IMR-90 (cell line): ENCODE results near the gene NT5DC2. TPM values are rescaled to one million over a fixed set of nuclear protein-coding genes. Genes with fewer than 3 reads are reported as not detected.

Experiments used
- ATAC-seq: fragments of 200-7000 bp; cut with Tn5 transposase; 2 replicates; pipeline ENCODE4 v1.9.1; 2020; ENCODE audit warnings: low read depth, mild to moderate bottlenecking, moderate library complexity
- BruUV-seq: library from RNA; stranded (reverse); fragments of 400-500 nt; replicated peaks from 2 replicates; lab custom pipeline; 2021; lab: Mats Ljungman, UMichigan
- CTCF ChIA-PET: fragments of 300-600 bp; formaldehyde crosslinking; extraction: SDS; loops from one replicate; lab custom pipeline; 2021; ENCODE audit warnings: antibody characterized with exemption; lab: Yijun Ruan, JAX
- POLR2A ChIA-PET: fragments of 300-600 bp; sonication (Branson Sonifier 250); formaldehyde crosslinking; loops from one replicate; lab custom pipeline; 2022; ENCODE audit warnings: antibody characterized with exemption; ENCODE audit not compliant: unreplicated experiment; lab: Charles Lee
- DNase-seq: peaks from one replicate; pipeline ENCODE4 v3.0.0; 2013
- H2AFZ ChIP-seq: replicated peaks from 2 replicates; pipeline ENCODE3; 2013; ENCODE audit warnings: low read length, mild to moderate bottlenecking; ENCODE audit not compliant: poor library complexity
- H2AK5ac ChIP-seq: 2 replicates; pipeline ENCODE4 v1.6.1; 2013; ENCODE audit warnings: low read depth, low read length, inconsistent platforms
- H2AK9ac ChIP-seq: replicated peaks from 2 replicates; pipeline ENCODE3; 2013; ENCODE audit warnings: mild to moderate bottlenecking, low read depth, low read length, moderate library complexity; ENCODE audit not compliant: poor library complexity
- H2BK120ac ChIP-seq: 2 replicates; pipeline ENCODE4 v1.6.1; 2013; ENCODE audit warnings: low read depth, low read length, inconsistent platforms
- H2BK15ac ChIP-seq: 3 replicates; pipeline ENCODE4 v1.6.1; 2013; ENCODE audit warnings: low read depth, low read length, inconsistent platforms
- H2BK20ac ChIP-seq: 2 replicates; pipeline ENCODE4 v1.6.1; 2013; ENCODE audit warnings: low read depth, mild to moderate bottlenecking, inconsistent platforms, low read length, moderate library complexity
- H2BK5ac ChIP-seq: 2 replicates; pipeline ENCODE4 v1.6.1; 2013; ENCODE audit warnings: mild to moderate bottlenecking, low read depth, low read length, inconsistent platforms; ENCODE audit not compliant: poor library complexity, severe bottlenecking
- H3K14ac ChIP-seq: replicated peaks from 2 replicates; pipeline ENCODE4 v1.6.1; 2013; ENCODE audit warnings: low read depth, low read length, inconsistent platforms
- H3K18ac ChIP-seq: 2 replicates; pipeline ENCODE4 v1.6.1; 2013; ENCODE audit warnings: low read depth, low read length, control low read depth
- H3K23ac ChIP-seq: 2 replicates; pipeline ENCODE4 v1.6.1; 2013; ENCODE audit warnings: low read depth, low read length, inconsistent platforms
- H3K27ac ChIP-seq: 2 replicates; pipeline ENCODE4 v1.5.1; 2013; ENCODE audit warnings: mild to moderate bottlenecking, control low read depth, low read length; ENCODE audit not compliant: insufficient read depth
- H3K27me3 ChIP-seq: 2 replicates; pipeline ENCODE4 v1.6.1; 2013; ENCODE audit warnings: low read length; ENCODE audit not compliant: control insufficient read depth, insufficient read depth
- H3K36me3 ChIP-seq: 2 replicates; pipeline ENCODE4 v1.6.1; 2013; ENCODE audit warnings: low read length, mixed read lengths; ENCODE audit not compliant: control insufficient read depth, insufficient read depth
- H3K4ac ChIP-seq: 2 replicates; pipeline ENCODE4 v1.6.1; 2013; ENCODE audit warnings: low read depth, low read length, inconsistent platforms
- H3K4me1 ChIP-seq: 2 replicates; pipeline ENCODE4 v1.6.1; 2013; ENCODE audit warnings: low read length, mixed read lengths; ENCODE audit not compliant: control insufficient read depth, insufficient read depth
- H3K4me2 ChIP-seq: 2 replicates; pipeline ENCODE4 v1.6.1; 2013; ENCODE audit warnings: low read depth, mild to moderate bottlenecking, control low read depth, low read length, moderate library complexity
- H3K4me3 ChIP-seq: 2 replicates; pipeline ENCODE4 v1.5.1; 2013; ENCODE audit warnings: low read depth, mild to moderate bottlenecking, control low read depth, low read length, moderate library complexity; ENCODE audit not compliant: insufficient read depth
- H3K56ac ChIP-seq: 2 replicates; pipeline ENCODE4 v1.6.1; 2013; ENCODE audit warnings: low read length, inconsistent platforms; ENCODE audit not compliant: insufficient read depth; ENCODE audit errors: extremely low read depth
- H3K79me1 ChIP-seq, 2 experiments: 2 replicates each; pipeline ENCODE4 v1.6.1; 2013; ENCODE audit warnings: low read length in 2 of 2, inconsistent platforms in 1 of 2, low read depth in 1 of 2
- H3K9ac ChIP-seq: 2 replicates; pipeline ENCODE4 v1.6.1; 2013; ENCODE audit warnings: low read depth, low read length, control low read depth
- H3K9me1 ChIP-seq: 2 replicates; pipeline ENCODE4 v1.6.1; 2013; ENCODE audit warnings: low read length, inconsistent platforms; ENCODE audit not compliant: insufficient read depth
- H3K9me3 ChIP-seq: 2 replicates; pipeline ENCODE4 v1.6.1; 2013; ENCODE audit warnings: low read length; ENCODE audit not compliant: control insufficient read depth, insufficient read depth
- H4K20me1 ChIP-seq: 2 replicates; pipeline ENCODE4 v1.6.1; 2013; ENCODE audit warnings: low read length, inconsistent platforms; ENCODE audit not compliant: insufficient read depth
- H4K5ac ChIP-seq: 2 replicates; pipeline ENCODE4 v1.6.1; 2013; ENCODE audit warnings: mild to moderate bottlenecking, low read depth, low read length, control low read depth
- H4K8ac ChIP-seq, 2 experiments: 2 replicates each; pipeline ENCODE4 v1.6.1; 2013; ENCODE audit warnings: low read depth in 2 of 2, low read length in 2 of 2, control low read depth in 1 of 2, inconsistent platforms in 1 of 2
- H4K91ac ChIP-seq: 2 replicates; pipeline ENCODE4 v1.6.1; 2013; ENCODE audit warnings: low read depth, low read length, inconsistent platforms; ENCODE audit not compliant: insufficient read depth
- CHD1 ChIP-seq: IDR thresholded peaks from 2 replicates; pipeline ENCODE4 v1.6.1; 2012; ENCODE audit warnings: low read depth, low read length, improper control_type of control experiment
- ELK1 ChIP-seq: fragments of 150-350 bp; IDR thresholded peaks from 2 replicates; pipeline ENCODE4 v1.6.1; 2016; ENCODE audit warnings: low read depth, mild to moderate bottlenecking, low read length, moderate library complexity, borderline replicate concordance
- FOS ChIP-seq: fragments of 150-350 bp; IDR thresholded peaks from 2 replicates; pipeline ENCODE4 v1.6.1; 2016; ENCODE audit warnings: low read depth, low read length
- POLR2A ChIP-seq: IDR thresholded peaks from 2 replicates; pipeline ENCODE4 v1.6.1; 2012; ENCODE audit warnings: mild to moderate bottlenecking, low read depth, low read length
- RAD21 ChIP-seq: IDR thresholded peaks from 2 replicates; pipeline ENCODE4 v1.6.1; 2012; ENCODE audit warnings: low read length, improper control_type of control experiment
- RCOR1 ChIP-seq: IDR thresholded peaks from 2 replicates; pipeline ENCODE4 v1.6.1; 2012; ENCODE audit warnings: mild to moderate bottlenecking, low read length, improper control_type of control experiment; ENCODE audit not compliant: insufficient replicate concordance
- RFX5 ChIP-seq: IDR thresholded peaks from 2 replicates; pipeline ENCODE4 v1.8.0; 2012; ENCODE audit warnings: low read depth, mild to moderate bottlenecking, low read length, moderate library complexity
- WGBS, 2 experiments: methylation state at CpG; one replicate each; pipeline versions ENCODE4 v1.1.5 to v1.1.7; 2013; ENCODE audit warnings: missing lambda C conversion rate in 2 of 2; ENCODE audit not compliant: insufficient read length in 1 of 2; ENCODE audit errors: extremely low coverage in 2 of 2; 5-methylcytosine and 5-hydroxymethylcytosine counted together
- dilution Hi-C: fragments of 300-500 bp; cut with HindIII; formaldehyde crosslinking; loops from one replicate; pipeline ENCODE4 v1.14.3; 2018; ENCODE audit warnings: low sequenced_read_pairs; ENCODE audit not compliant: unreplicated experiment
- in situ Hi-C: fragments of 300-500 bp; cut with MboI; formaldehyde crosslinking; loops from 3 replicates; pipeline ENCODE4 v1.14.3; 2019; ENCODE audit warnings: low sequenced_read_pairs, inconsistent platforms, mixed read lengths
- intact Hi-C: fragments of 100-400 bp; cut with micrococcal nuclease; formaldehyde crosslinking; loops from 2 replicates; pipeline ENCODE4 v1.10.0; 2022
- polyA plus RNA-seq, 3 experiments: library from polyadenylated mRNA; depleted of rRNA; stranded (reverse); fragments of >200 nt; gene quantifications; 2 replicates each; pipeline ENCODE4 v1.2.3, GENCODE V29; 2012; ENCODE audit warnings: low replicate concordance in 1 of 3
- total RNA-seq: library from RNA; depleted of rRNA; stranded (reverse); fragments of >200 nt; gene quantifications from 2 replicates; pipeline ENCODE4 v1.2.3, GENCODE V29; 2012

NT5DC2 gene
- total and polyA plus RNA-seq, 2 of the 4 experiments (the other 2 are of a cell fraction): 161 to 200 TPM

GRCh38 chr3:52519445-52520140 lies 14.1 kb downstream of the NT5DC2 start:
- Histone ChIP-seq H3K4me3 (no peak overlapping the region), H4K20me1 (0 out of 2 replicates have a peak, but pooled peaks cover 4% of the 10 kb centered on the region), H3K56ac (no peak overlapping the region), H3K9ac (no peak overlapping the region), H4K91ac (no peak overlapping the region), H3K36me3 (peaks cover 16% of the 10 kb centered on the region), H3K4ac (no peak overlapping the region), H3K27ac (no peak overlapping the region), H3K4me1 (peaks cover 1% of the 10 kb centered on the region; the same call in 1 of the 2 replicates), H3K9me1 (peaks cover 11% of the 10 kb centered on the region; the same call in 1 of the 2 replicates), H3K9me3 (no peaks in the 10 kb centered on the region), H3K14ac (no peak overlapping the region), H4K5ac (no peak overlapping the region), H3K27me3 (peaks cover 11% of the 10 kb centered on the region; the same call in 1 of the 2 replicates), H2BK5ac (no peak overlapping the region), H2BK20ac (no peak overlapping the region), H2BK120ac (no peak overlapping the region), H3K79me1 (no peaks in the 10 kb centered on the region), H2AK9ac (no peak overlapping the region), H4K8ac (no peak overlapping the region), H3K23ac (no peak overlapping the region), H2AK5ac (no peak overlapping the region), H3K4me2 (no peak overlapping the region), H3K18ac (no peak overlapping the region), H2BK15ac (no peak overlapping the region), H2AFZ (peak overlapping the region; percentile 53)
- in situ Hi-C loops: no loop called here
- dilution Hi-C loops: no loop called here
- TF ChIP-seq CHD1: no peak
- no peak for TF ChIP-seq RFX5
- no peak for TF ChIP-seq RAD21
- no peak for TF ChIP-seq ELK1
- no peak for TF ChIP-seq RCOR1
- TF ChIP-seq FOS: no peak
- no peak for TF ChIP-seq POLR2A
- ATAC-seq (no peak), DNase-seq (no peak)
- ChIA-PET CTCF (no interaction called here), POLR2A (no interaction called here)
- intact Hi-C loops: no loop called here
- 80% methylated on average over 16 of the region's 22 CpGs; no CpG with 5 or more reads in 1 of the 2 experiments for WGBS, 2 experiments
- BruUV-seq: no TSS peak
